H9 (cell line): ENCODE results near the gene HHIP. TPM values are rescaled to one million over a fixed set of nuclear protein-coding genes. Genes with fewer than 3 reads are reported as not detected.

ENCODE experiments used
- DNase-seq: peaks from one replicate; pipeline ENCODE4 v3.0.0-alpha.2; 2017
- H2AFZ ChIP-seq: one replicate; pipeline ENCODE4 v1.6.1; 2013; ENCODE audit warnings: mild to moderate bottlenecking, low read length, control low read depth, moderate library complexity
- H2AK5ac ChIP-seq: 2 replicates; pipeline ENCODE4 v1.6.1; 2013; ENCODE audit warnings: low read length, control low read depth, mixed read lengths; ENCODE audit not compliant: insufficient read length
- H2BK120ac ChIP-seq: one replicate; pipeline ENCODE4 v1.6.1; 2013; ENCODE audit warnings: low read depth, mild to moderate bottlenecking, low read length, control low read depth, inconsistent platforms; ENCODE audit not compliant: poor library complexity, severe bottlenecking
- H2BK12ac ChIP-seq: 2 replicates; pipeline ENCODE4 v1.6.1; 2013; ENCODE audit warnings: low read length, control low read depth, mixed read lengths, low read depth; ENCODE audit not compliant: insufficient read length
- H2BK15ac ChIP-seq: 2 replicates; pipeline ENCODE4 v1.6.1; 2013; ENCODE audit warnings: low read depth, low read length, control low read depth
- H2BK20ac ChIP-seq: one replicate; pipeline ENCODE4 v1.6.1; 2013; ENCODE audit warnings: low read depth, mild to moderate bottlenecking, low read length, control low read depth, inconsistent platforms; ENCODE audit not compliant: poor library complexity, severe bottlenecking
- H2BK5ac ChIP-seq: 2 replicates; pipeline ENCODE4 v1.6.1; 2013; ENCODE audit warnings: low read length, control low read depth, mixed read lengths; ENCODE audit not compliant: insufficient read length
- H3K14ac ChIP-seq: 2 replicates; pipeline ENCODE4 v1.6.1; 2013; ENCODE audit warnings: low read length, control low read depth; ENCODE audit not compliant: insufficient read depth
- H3K18ac ChIP-seq: 2 replicates; pipeline ENCODE4 v1.6.1; 2013; ENCODE audit warnings: low read depth, mild to moderate bottlenecking, mixed read lengths, low read length, control low read depth; ENCODE audit not compliant: insufficient read length
- H3K23ac ChIP-seq: 2 replicates; pipeline ENCODE4 v1.6.1; 2013; ENCODE audit warnings: low read length, control low read depth, mixed read lengths, low read depth; ENCODE audit not compliant: insufficient read length
- H3K23me2 ChIP-seq: 2 replicates; pipeline ENCODE4 v1.6.1; 2013; ENCODE audit warnings: low read depth, mild to moderate bottlenecking, mixed read lengths, low read length, control low read depth; ENCODE audit not compliant: insufficient read length, poor library complexity, severe bottlenecking
- H3K27ac ChIP-seq: 2 replicates; pipeline ENCODE4 v1.5.1; 2013; ENCODE audit warnings: low read length, control low read depth, mixed read lengths, low read depth; ENCODE audit not compliant: insufficient read length
- H3K27me3 ChIP-seq: 2 replicates; pipeline ENCODE4 v1.6.1; 2013; ENCODE audit warnings: low read length, control low read depth, inconsistent platforms; ENCODE audit not compliant: insufficient read depth
- H3K4ac ChIP-seq: 2 replicates; pipeline ENCODE4 v1.6.1; 2013; ENCODE audit warnings: low read depth, mild to moderate bottlenecking, control low read depth, inconsistent platforms, low read length, moderate library complexity
- H3K4me1 ChIP-seq: 2 replicates; pipeline ENCODE4 v1.6.1; 2013; ENCODE audit warnings: low read length, control low read depth, inconsistent platforms; ENCODE audit not compliant: insufficient read depth
- H3K4me2 ChIP-seq: 2 replicates; pipeline ENCODE4 v1.6.1; 2013; ENCODE audit warnings: low read length, control low read depth, mixed read lengths; ENCODE audit not compliant: insufficient read length, insufficient read depth
- H3K56ac ChIP-seq: 2 replicates; pipeline ENCODE4 v1.6.1; 2013; ENCODE audit warnings: low read depth, mild to moderate bottlenecking, mixed read lengths, low read length, control low read depth; ENCODE audit not compliant: insufficient read length
- H3K79me1 ChIP-seq: 2 replicates; pipeline ENCODE4 v1.6.1; 2013; ENCODE audit warnings: low read depth, mild to moderate bottlenecking, moderate library complexity, low read length, control low read depth, inconsistent platforms; ENCODE audit not compliant: insufficient read depth, poor library complexity, severe bottlenecking
- H3K79me2 ChIP-seq: 2 replicates; pipeline ENCODE4 v1.6.1; 2013; ENCODE audit warnings: low read length, control low read depth, inconsistent platforms; ENCODE audit not compliant: insufficient read depth
- H3K9ac ChIP-seq: 2 replicates; pipeline ENCODE4 v1.6.1; 2013; ENCODE audit warnings: low read length, control low read depth, mixed read lengths; ENCODE audit not compliant: insufficient read length; ENCODE audit errors: extremely low read depth
- H3K9me3 ChIP-seq: one replicate; pipeline ENCODE4 v1.6.1; 2013; ENCODE audit warnings: low read depth, low read length, inconsistent platforms; ENCODE audit not compliant: control insufficient read depth
- H3T11ph ChIP-seq: one replicate; pipeline ENCODE4 v1.6.1; 2013; ENCODE audit warnings: mild to moderate bottlenecking, low read length, control low read depth, inconsistent platforms
- H4K20me1 ChIP-seq: one replicate; pipeline ENCODE4 v1.6.1; 2013; ENCODE audit not compliant: control insufficient read depth, insufficient read length, insufficient read depth
- H4K5ac ChIP-seq: 2 replicates; pipeline ENCODE4 v1.6.1; 2013; ENCODE audit warnings: low read depth, mild to moderate bottlenecking, mixed read lengths, low read length, control low read depth; ENCODE audit not compliant: insufficient read length
- H4K8ac ChIP-seq: replicated peaks from 2 replicates; pipeline ENCODE4 v1.6.1; 2013; ENCODE audit warnings: low read length, control low read depth, mixed read lengths, low read depth; ENCODE audit not compliant: insufficient read length
- H4K91ac ChIP-seq: 2 replicates; pipeline ENCODE4 v1.6.1; 2013; ENCODE audit warnings: low read depth, mild to moderate bottlenecking, moderate library complexity, mixed read lengths, low read length, control low read depth; ENCODE audit not compliant: insufficient read length
- H3K27ac Mint-ChIP-seq, 3 experiments: 2 replicates in 2 of 3; 3 replicates in 1 of 3; pipeline ENCODE4 v1.8.0; 2020 to 2021; ENCODE audit warnings: mixed read lengths in 3 of 3, mild to moderate bottlenecking in 1 of 3, moderate library complexity in 1 of 3
- H3K27me3 Mint-ChIP-seq: 2 replicates; pipeline ENCODE4 v1.8.0; 2021; ENCODE audit warnings: low read depth, mild to moderate bottlenecking, moderate library complexity, mixed read lengths
- H3K36me3 Mint-ChIP-seq, 3 experiments: 2 replicates in 2 of 3; 3 replicates in 1 of 3; pipeline ENCODE4 v1.8.0; 2020 to 2021; ENCODE audit warnings: low read depth in 3 of 3, mixed read lengths in 3 of 3; ENCODE audit not compliant: insufficient read depth in 1 of 3
- H3K4me1 Mint-ChIP-seq, 2 experiments: 2 replicates each; pipeline ENCODE4 v1.8.0; 2020; ENCODE audit warnings: mixed read lengths in 2 of 2
- H3K4me3 Mint-ChIP-seq, 2 experiments: 2 replicates in 1 of 2; 3 replicates in 1 of 2; pipeline ENCODE4 v1.8.0; 2020 to 2021; ENCODE audit warnings: mild to moderate bottlenecking in 2 of 2, mixed read lengths in 2 of 2, moderate library complexity in 1 of 2
- H3K9me3 Mint-ChIP-seq, 2 experiments: 2 replicates in 1 of 2; 3 replicates in 1 of 2; pipeline ENCODE4 v1.8.0; 2020; ENCODE audit warnings: mild to moderate bottlenecking in 2 of 2, mixed read lengths in 2 of 2, moderate library complexity in 1 of 2
- total RNA-seq: library from RNA; stranded (reverse); gene quantifications from 2 replicates; pipeline ENCODE4 v1.2.1, GENCODE V29; 2021
- TF ChIP-seq, protein P1 (sequence below): fragments of 200-600 bp; sonication (generic); conservative IDR thresholded peaks from 3 replicates; pipeline ENCODE4 v1.8.0; 2021; ENCODE audit warnings: antibody characterized with exemption, mild to moderate bottlenecking

The HHIP gene
- total RNA-seq, 1 experiment from 2014 or later: 3.8 TPM

DNA sequence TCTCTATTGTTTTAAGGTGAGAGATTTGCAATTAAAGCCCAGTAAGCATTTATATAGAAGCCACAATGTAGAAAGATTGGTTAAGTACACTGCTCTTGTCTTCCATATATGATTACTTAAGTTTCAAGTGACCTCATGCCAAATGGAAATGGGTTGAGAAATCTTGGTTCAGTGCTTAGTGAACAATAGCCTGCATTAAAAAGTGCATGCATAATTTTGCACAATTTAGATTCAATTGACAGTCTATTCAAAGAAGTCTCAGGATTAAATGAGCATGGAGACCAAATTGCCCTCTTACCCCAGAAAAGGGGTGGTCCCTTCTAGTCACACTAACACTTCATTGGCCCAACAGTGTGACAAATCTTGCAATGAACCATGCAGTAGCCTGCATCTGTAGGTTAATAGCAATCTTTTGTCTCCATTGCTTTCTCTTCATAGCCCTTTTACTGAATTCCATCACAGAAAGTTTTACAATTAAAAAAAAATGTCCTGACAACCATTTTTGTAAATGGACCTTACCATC is 93.6 kb downstream of the HHIP start:
- Histone ChIP-seq H3K27ac (no peak overlapping the region), H2BK5ac (no peak overlapping the region), H3K23me2 (no peaks in the 10 kb centered on the region), H4K8ac (no peak overlapping the region), H4K5ac (no peak overlapping the region), H2BK120ac (no peak overlapping the region), H3K4ac (no peak overlapping the region), H3K79me1 (no peaks in the 10 kb centered on the region), H4K20me1 (no peaks in the 10 kb centered on the region), H2BK15ac (no peak overlapping the region), H4K91ac (no peak overlapping the region), H2AFZ (no peak overlapping the region), H3K4me1 (no peaks in the 10 kb centered on the region), H2AK5ac (no peak overlapping the region), H3K9ac (no peak overlapping the region), H3K23ac (no peak overlapping the region), H2BK20ac (no peak overlapping the region), H3K4me2 (no peak overlapping the region), H3K27me3 (no peaks in the 10 kb centered on the region), H2BK12ac (no peak overlapping the region), H3K79me2 (no peaks in the 10 kb centered on the region), H3K56ac (no peak overlapping the region), H3K9me3 (no peaks in the 10 kb centered on the region), H3K14ac (no peak overlapping the region), H3K18ac (no peak overlapping the region), H3T11ph (no peak overlapping the region)
- H3K4me3 Mint-ChIP-seq: no peak overlapping the region
- H3K27me3 Mint-ChIP-seq: no peaks in the 10 kb centered on the region
- no peaks in the 10 kb centered on the region for H3K9me3 Mint-ChIP-seq
- H3K36me3 Mint-ChIP-seq: no peaks in the 10 kb centered on the region
- TF ChIP-seq, protein P1, sequence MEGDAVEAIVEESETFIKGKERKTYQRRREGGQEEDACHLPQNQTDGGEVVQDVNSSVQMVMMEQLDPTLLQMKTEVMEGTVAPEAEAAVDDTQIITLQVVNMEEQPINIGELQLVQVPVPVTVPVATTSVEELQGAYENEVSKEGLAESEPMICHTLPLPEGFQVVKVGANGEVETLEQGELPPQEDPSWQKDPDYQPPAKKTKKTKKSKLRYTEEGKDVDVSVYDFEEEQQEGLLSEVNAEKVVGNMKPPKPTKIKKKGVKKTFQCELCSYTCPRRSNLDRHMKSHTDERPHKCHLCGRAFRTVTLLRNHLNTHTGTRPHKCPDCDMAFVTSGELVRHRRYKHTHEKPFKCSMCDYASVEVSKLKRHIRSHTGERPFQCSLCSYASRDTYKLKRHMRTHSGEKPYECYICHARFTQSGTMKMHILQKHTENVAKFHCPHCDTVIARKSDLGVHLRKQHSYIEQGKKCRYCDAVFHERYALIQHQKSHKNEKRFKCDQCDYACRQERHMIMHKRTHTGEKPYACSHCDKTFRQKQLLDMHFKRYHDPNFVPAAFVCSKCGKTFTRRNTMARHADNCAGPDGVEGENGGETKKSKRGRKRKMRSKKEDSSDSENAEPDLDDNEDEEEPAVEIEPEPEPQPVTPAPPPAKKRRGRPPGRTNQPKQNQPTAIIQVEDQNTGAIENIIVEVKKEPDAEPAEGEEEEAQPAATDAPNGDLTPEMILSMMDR: no peak
- peaks cover 1% of the 10 kb centered on the region in 2 experiments; a peak in 3 of 4 replicates for H3K4me1 Mint-ChIP-seq
- no peak for DNase-seq
- H3K27ac Mint-ChIP-seq: no peak overlapping the region
